ENCODE measurements around the gene PDE4C.

The PDE4C gene

GRCh38 chr19:18269070-18269723, 43.0 kb upstream of the PDE4C start:
- H3K27ac ChIP-seq: no peak overlapping the region

GRCh38 chr19:18266771-18267686, 40.8 kb upstream of the PDE4C start:
- TF ChIP-seq ZFX (IDR thresholded peaks at IDR 0.05; ENCODE audit: borderline replicate concordance) (no peak), CTCF (IDR thresholded peaks at IDR 0.05) (no peak)
- no peak overlapping the region for H3K27ac ChIP-seq

More at GRCh38 chr19:18269070-18269723, 43.0 kb upstream of the PDE4C start:
- no peak for TF ChIP-seq ZFX (IDR thresholded peaks at IDR 0.05; ENCODE audit: borderline replicate concordance)
- no peak for TF ChIP-seq CTCF (IDR thresholded peaks at IDR 0.05)

GRCh38 chr19:18265582-18265981, 39.3 kb upstream of the PDE4C start:
- no peak overlapping the region for H3K27ac ChIP-seq
- TF ChIP-seq CTCF (IDR thresholded peaks at IDR 0.05) (no peak), ZFX (IDR thresholded peaks at IDR 0.05; ENCODE audit: borderline replicate concordance) (no peak)

GRCh38 chr19:18264971-18265540, 38.8 kb upstream of the PDE4C start:
- TF ChIP-seq ZFX (IDR thresholded peaks at IDR 0.05; ENCODE audit: borderline replicate concordance) (no peak), CTCF (IDR thresholded peaks at IDR 0.05) (no peak)
- H3K27ac ChIP-seq: no peak overlapping the region

GRCh38 chr19:18264137-18264854, 38.1 kb upstream of the PDE4C start:
- H3K27ac ChIP-seq: no peak overlapping the region
- TF ChIP-seq CTCF (IDR thresholded peaks at IDR 0.05): no peak
- TF ChIP-seq ZFX (IDR thresholded peaks at IDR 0.05; ENCODE audit: borderline replicate concordance): no peak

- H3K27ac ChIP-seq: no peak overlapping the region
- TF ChIP-seq ZFX (IDR thresholded peaks at IDR 0.05; ENCODE audit: borderline replicate concordance) (no peak), CTCF (IDR thresholded peaks at IDR 0.05) (no peak)
These were observed 37.3 kb upstream of the PDE4C start for GRCh38 chr19:18263324-18264136.

All from 22Rv1 (cell line).